Natural killer cell treated with Interleukin-12 subunit alpha and Interleukin-12 subunit beta and Interleukin-15 and Interleukin-18, amount 100 ng/mL, for 72 hours (primary cell): ENCODE data around the gene ZFR. TPM values are rescaled to one million over a fixed set of nuclear protein-coding genes. Genes with fewer than 3 reads are reported as not detected.
A peak's percentile ranks its signal among the peaks of the same experiment; 100 is the strongest.

Experiments used
- ATAC-seq, 2 donors: fragments of 150-1000 bp; cut with Tn5 transposase in 1 of 2; sonication (Bioruptor Pico), chemical (Tn5 transposase) in 1 of 2; 2 replicates each; pipeline ENCODE4 v1.10.0; 2021
- DNase-seq: peaks from one replicate; pipeline ENCODE4 v3.0.0; 2022; ENCODE audit warnings: low spot score
- H3K27ac Mint-ChIP-seq, 2 donors: 1 replicate in 1 of 2; 2 replicates in 1 of 2; pipeline ENCODE4 v1.8.0; 2022; ENCODE audit warnings: mixed read lengths in 2 of 2, mild to moderate bottlenecking in 1 of 2, moderate library complexity in 1 of 2
- H3K27me3 Mint-ChIP-seq, 2 donors: 1 replicate in 1 of 2; 2 replicates in 1 of 2; pipeline ENCODE4 v1.8.0; 2022; ENCODE audit warnings: mixed read lengths in 2 of 2
- H3K36me3 Mint-ChIP-seq: one replicate; pipeline ENCODE4 v1.8.0; 2022; ENCODE audit warnings: mixed read lengths
- H3K4me1 Mint-ChIP-seq, 2 donors: 1 replicate in 1 of 2; 2 replicates in 1 of 2; pipeline ENCODE4 v1.8.0; 2022; ENCODE audit warnings: low read depth in 2 of 2, mixed read lengths in 2 of 2, mild to moderate bottlenecking in 1 of 2
- H3K4me3 Mint-ChIP-seq: one replicate; pipeline ENCODE4 v1.8.0; 2022; ENCODE audit warnings: mixed read lengths
- H3K9me3 Mint-ChIP-seq: 2 replicates; pipeline ENCODE4 v1.8.0; 2022; ENCODE audit warnings: mixed read lengths
- total RNA-seq, 2 donors: library from RNA; stranded (reverse); gene quantifications; one replicate each; pipeline ENCODE4 v1.2.3, GENCODE V29; 2022

The ZFR gene
- total RNA-seq, 2 donors from 2014 or later: 58.2 to 70.5 TPM

- Mint-ChIP-seq H3K36me3 (no peaks in the 10 kb centered on the region), H3K4me1 (peaks cover 34 to 42% of the 10 kb centered on the region in 2 donors), H3K27me3 (no peaks in the 10 kb centered on the region), H3K27ac (peak overlapping the region; percentile 81 to 95), H3K9me3 (no peaks in the 10 kb centered on the region), H3K4me3 (peak overlapping the region; percentile 95)
- ATAC-seq (no peak), DNase-seq (no peak)
Observed at GRCh38 chr5:32311404-32312196, 132.9 kb downstream of the ZFR start.

GRCh38 chr5:32309761-32310160, 134.8 kb downstream of the ZFR start:
- H3K9me3 Mint-ChIP-seq: no peaks in the 10 kb centered on the region
- no peaks in the 10 kb centered on the region for H3K36me3 Mint-ChIP-seq
- ATAC-seq (no peak), DNase-seq (no peak)
- H3K4me1 Mint-ChIP-seq: peaks cover 38 to 46% of the 10 kb centered on the region in 2 donors
- H3K27me3 Mint-ChIP-seq: no peaks in the 10 kb centered on the region
- no peak overlapping the region for H3K27ac Mint-ChIP-seq
- peak overlapping the region; percentile 3 for H3K4me3 Mint-ChIP-seq

- peak overlapping the region in 1 of 2 donors; percentile 38 for H3K27ac Mint-ChIP-seq
- H3K9me3 Mint-ChIP-seq: no peaks in the 10 kb centered on the region
- no peaks in the 10 kb centered on the region for H3K36me3 Mint-ChIP-seq
- no peaks in the 10 kb centered on the region for H3K27me3 Mint-ChIP-seq
- ATAC-seq: no peak
- H3K4me1 Mint-ChIP-seq: peaks cover 44 to 51% of the 10 kb centered on the region in 2 donors
- DNase-seq: no peak
- no peak overlapping the region for H3K4me3 Mint-ChIP-seq
Observed at GRCh38 chr5:32308946-32309345, 135.6 kb downstream of the ZFR start.

GRCh38 chr5:32307769-32308194, 136.8 kb downstream of the ZFR start:
- Mint-ChIP-seq H3K36me3 (no peaks in the 10 kb centered on the region), H3K27me3 (no peaks in the 10 kb centered on the region), H3K4me3 (no peak overlapping the region), H3K27ac (no peak overlapping the region), H3K4me1 (peaks cover 54 to 58% of the 10 kb centered on the region in 2 donors), H3K9me3 (no peaks in the 10 kb centered on the region)
- ATAC-seq (no peak), DNase-seq (no peak)

- DNase-seq (no peak), ATAC-seq (no peak)
- Mint-ChIP-seq H3K36me3 (no peaks in the 10 kb centered on the region), H3K4me3 (no peak overlapping the region), H3K4me1 (peaks cover 51 to 57% of the 10 kb centered on the region in 2 donors), H3K27me3 (no peaks in the 10 kb centered on the region), H3K27ac (peak overlapping the region in 1 of 2 donors; percentile 12), H3K9me3 (no peaks in the 10 kb centered on the region)
Observed at GRCh38 chr5:32304622-32305021, 139.9 kb downstream of the ZFR start.

Other genes starting within 250 kb of the ZFR start
- 10 to 100 TPM; 28.8 to 31.9 TPM for gene MTMR12, start 131.8 kb downstream of the ZFR start, total RNA-seq
- 100 to 1,000 TPM; 195 to 273 TPM for gene SUB1, start 140.8 kb upstream of the ZFR start, total RNA-seq